Activated CD4-positive, alpha-beta T cell treated with anti-CD3 and anti-CD28 coated beads, Interleukin-2, amount 10 ng/mL, durations not matched to agents 7 days and 5 days (primary cell): ENCODE results near the gene EEF1AKMT3. TPM values are rescaled to one million over a fixed set of nuclear protein-coding genes. Genes with fewer than 3 reads are reported as not detected.

Experiments used
- CTCF ChIA-PET: fragments of 350-600 bp; sonication (Branson Sonifier 250); formaldehyde crosslinking; loops from one replicate; lab custom pipeline; 2021; ENCODE audit warnings: antibody characterized with exemption; lab: Charles Lee
- POLR2A ChIA-PET: fragments of 350-600 bp; sonication (Branson Sonifier 250); formaldehyde crosslinking; loops from one replicate; lab custom pipeline; 2021; ENCODE audit warnings: antibody characterized with exemption; lab: Charles Lee
- DNase-seq: peaks from one replicate; pipeline ENCODE4 v3.0.0-alpha.2; 2020
- H3K27ac Mint-ChIP-seq: one replicate; pipeline ENCODE4 v1.8.0; 2021; ENCODE audit warnings: mild to moderate bottlenecking, moderate library complexity, mixed read lengths
- H3K27me3 Mint-ChIP-seq: one replicate; pipeline ENCODE4 v1.8.0; 2021; ENCODE audit warnings: mixed read lengths
- H3K36me3 Mint-ChIP-seq: one replicate; pipeline ENCODE4 v1.8.0; 2021; ENCODE audit warnings: low read depth, mixed read lengths
- H3K4me1 Mint-ChIP-seq: one replicate; pipeline ENCODE4 v1.8.0; 2021; ENCODE audit warnings: mixed read lengths
- H3K4me3 Mint-ChIP-seq: one replicate; pipeline ENCODE4 v1.8.0; 2021; ENCODE audit warnings: mild to moderate bottlenecking, moderate library complexity, mixed read lengths
- H3K9me3 Mint-ChIP-seq: one replicate; pipeline ENCODE4 v1.8.0; 2021; ENCODE audit warnings: mixed read lengths
- total RNA-seq, 2 experiments: library from RNA; stranded (reverse); gene quantifications; one replicate each; pipeline ENCODE4 v1.2.3, GENCODE V29; 2021

The EEF1AKMT3 gene
- total RNA-seq, 2 experiments from 2014 or later: 2.8 to 3.0 TPM

DNA sequence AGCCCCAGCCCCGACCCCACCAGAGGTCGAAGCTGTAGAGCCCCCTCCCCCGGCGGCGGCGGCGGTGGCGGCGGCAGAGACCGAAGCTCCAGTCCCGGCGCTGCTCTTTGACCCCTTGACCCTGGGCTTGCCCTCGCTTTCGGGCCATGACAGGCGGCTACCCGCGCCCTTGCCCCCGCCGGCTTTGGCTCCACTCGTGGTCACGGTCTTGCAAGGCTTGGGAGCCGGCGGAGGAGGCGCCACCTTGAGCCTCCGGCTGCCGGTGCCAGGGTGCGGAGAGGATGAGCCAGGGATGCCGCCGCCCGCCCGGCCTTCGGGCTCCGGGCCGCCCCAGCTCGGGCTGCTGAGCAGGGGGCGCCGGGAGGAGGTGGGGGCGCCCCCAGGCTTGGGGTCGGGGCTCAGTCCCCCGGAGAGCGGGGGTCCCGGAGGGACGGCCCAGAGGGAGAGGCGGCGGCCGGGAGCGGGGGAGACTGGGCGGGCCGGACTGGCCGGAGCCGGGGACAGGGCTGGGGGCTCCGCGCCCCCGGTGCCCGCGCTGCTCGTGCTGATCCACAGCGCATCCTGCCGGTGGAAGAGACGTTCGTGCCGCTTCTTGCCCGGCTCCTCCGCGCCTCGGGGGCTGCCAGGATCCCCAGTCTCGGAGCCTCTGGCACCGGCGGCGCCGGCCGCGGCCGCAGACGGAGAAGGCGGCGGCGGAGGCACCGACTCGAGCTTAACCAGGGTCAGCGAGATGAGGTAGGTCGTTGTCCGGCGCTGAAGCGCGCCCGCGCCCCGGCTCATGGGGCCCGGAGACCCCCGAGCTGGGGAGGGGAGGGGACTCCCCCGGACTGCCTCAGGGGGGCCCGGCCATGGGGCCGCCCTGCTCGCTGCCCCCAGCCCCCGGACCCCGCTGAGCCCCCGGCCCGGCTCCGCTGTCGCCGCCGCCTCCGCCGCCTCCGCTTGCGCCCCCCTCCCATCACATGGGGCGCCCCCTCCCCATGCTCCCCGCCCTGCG is 34.6 kb upstream of the EEF1AKMT3 start:
- no peaks in the 10 kb centered on the region for H3K9me3 Mint-ChIP-seq
- no peaks in the 10 kb centered on the region for H3K27me3 Mint-ChIP-seq
- no peak overlapping the region for H3K27ac Mint-ChIP-seq
- H3K4me1 Mint-ChIP-seq: peaks cover 33% of the 10 kb centered on the region
- peaks cover 47% of the 10 kb centered on the region for H3K36me3 Mint-ChIP-seq
- H3K4me3 Mint-ChIP-seq: no peak overlapping the region
- no peak for DNase-seq
- ChIA-PET POLR2A (no interaction called here), CTCF (no interaction called here)

DNA sequence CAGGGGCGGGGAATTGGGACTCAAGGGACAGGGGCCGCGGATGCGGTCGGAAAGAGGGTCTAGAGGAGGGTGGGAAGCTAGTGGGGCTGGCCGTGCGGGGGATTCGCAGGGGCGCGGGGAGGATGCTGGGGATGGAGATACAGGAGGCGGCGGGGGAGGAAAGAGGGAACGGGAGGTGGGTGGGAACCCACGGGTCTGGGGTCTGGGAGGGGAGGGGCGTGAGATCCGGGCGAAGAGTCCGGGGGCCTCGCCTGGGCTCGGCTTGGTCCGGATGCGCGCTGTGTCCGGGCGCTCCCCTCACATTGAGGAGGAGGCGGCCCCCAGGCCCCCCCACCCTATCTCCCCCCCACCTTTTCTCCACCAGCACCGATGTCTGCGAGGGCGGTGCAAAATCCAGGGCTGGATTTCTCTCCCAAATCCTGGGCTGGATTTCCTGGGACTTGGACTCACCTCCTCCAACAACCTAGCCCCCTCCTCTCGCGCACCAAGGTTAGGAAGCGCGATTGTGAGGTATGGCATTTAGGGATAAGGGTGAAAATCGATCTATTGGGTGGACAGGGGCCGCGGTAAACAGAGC is 33.7 kb upstream of the EEF1AKMT3 start, which contains the start of gene AGAP2:
AGAP2 (minus strand) TSS at position 82 of the 577 bp plus-strand sequence. CDS start 496 bp downstream, outside the sequence.
- H3K9me3 Mint-ChIP-seq: no peaks in the 10 kb centered on the region
- peak within 1 kb of the TSS; percentile 65 for H3K4me3 Mint-ChIP-seq
- H3K27ac Mint-ChIP-seq: peak within 1 kb of the TSS; percentile 78
- no peaks in the 10 kb centered on the region for H3K27me3 Mint-ChIP-seq
- no peak for DNase-seq
- CTCF ChIA-PET: no interaction called here
- POLR2A ChIA-PET: no interaction called here
- peaks cover 40% of the 10 kb centered on the region for H3K36me3 Mint-ChIP-seq
- H3K4me1 Mint-ChIP-seq: peaks cover 38% of the 10 kb centered on the region

DNA sequence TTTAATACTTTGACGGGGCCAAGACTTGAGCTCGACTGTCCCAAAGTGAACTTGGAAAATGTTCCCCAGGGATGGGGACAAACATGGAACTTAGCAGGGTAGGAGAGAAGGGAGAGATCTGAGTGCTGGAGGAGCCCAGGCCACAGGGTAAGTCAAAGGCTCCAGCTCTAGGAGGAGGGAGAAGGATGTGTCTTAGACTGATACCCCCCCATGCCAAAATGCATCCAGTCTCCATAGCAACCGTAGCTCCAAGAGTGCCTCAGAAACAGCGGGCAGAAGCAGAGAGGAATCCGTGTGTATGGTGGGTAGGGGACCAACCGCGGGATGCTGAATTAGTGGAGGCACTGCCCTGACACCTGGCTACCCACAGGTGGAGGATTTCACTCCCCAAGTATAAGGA is 33.0 kb upstream of the EEF1AKMT3 start:
- H3K36me3 Mint-ChIP-seq: peaks cover 35% of the 10 kb centered on the region
- H3K9me3 Mint-ChIP-seq: no peaks in the 10 kb centered on the region
- H3K27me3 Mint-ChIP-seq: no peaks in the 10 kb centered on the region
- H3K27ac Mint-ChIP-seq: peak overlapping the region; percentile 78
- peak overlapping the region; percentile 65 for H3K4me3 Mint-ChIP-seq
- DNase-seq: no peak
- ChIA-PET CTCF (no interaction called here), POLR2A (no interaction called here)
- H3K4me1 Mint-ChIP-seq: peaks cover 44% of the 10 kb centered on the region

DNA sequence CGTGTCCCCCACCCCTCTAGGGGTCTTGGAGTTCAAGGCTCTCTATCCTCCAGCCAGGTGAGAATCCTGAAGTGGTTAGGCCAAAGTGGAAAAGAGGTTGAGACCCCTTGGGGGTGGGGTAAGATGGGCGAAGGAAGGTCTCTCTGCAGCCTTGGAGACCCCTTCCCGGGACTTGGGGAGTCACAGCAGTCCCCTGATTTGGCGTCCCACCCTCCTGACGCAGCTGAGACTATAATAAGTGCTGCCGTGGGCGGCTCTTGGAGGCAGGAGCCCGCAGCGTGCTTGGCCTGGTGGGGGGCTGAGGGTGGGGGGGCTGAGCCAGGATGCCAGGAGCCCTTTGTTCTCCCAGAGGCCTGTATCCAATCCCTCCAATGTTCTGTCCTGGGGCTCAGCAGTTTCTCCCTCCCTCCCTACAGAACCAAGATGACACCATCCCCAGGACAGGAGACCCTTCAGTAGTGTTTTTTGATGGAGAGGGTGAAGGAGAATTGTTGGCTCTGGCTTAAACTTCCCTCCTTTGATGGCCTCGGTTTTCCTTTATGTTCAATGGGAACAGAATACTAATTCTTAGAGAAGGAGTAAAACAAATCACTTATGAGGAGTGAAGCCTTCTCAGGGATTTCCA is 32.4 kb upstream of the EEF1AKMT3 start:
- peak overlapping the region; percentile 85 for H3K27ac Mint-ChIP-seq
- no peak for DNase-seq
- ChIA-PET CTCF (interaction anchor here (2.7 kb wide), 1 partner anchor 156 kb away, joined by 12 read pairs; no protein-coding TSS in a partner anchor), POLR2A (no interaction called here)
- H3K27me3 Mint-ChIP-seq: no peaks in the 10 kb centered on the region
- peaks cover 50% of the 10 kb centered on the region for H3K4me1 Mint-ChIP-seq
- no peaks in the 10 kb centered on the region for H3K9me3 Mint-ChIP-seq
- H3K36me3 Mint-ChIP-seq: peaks cover 29% of the 10 kb centered on the region
- peak overlapping the region; percentile 84 for H3K4me3 Mint-ChIP-seq

DNA sequence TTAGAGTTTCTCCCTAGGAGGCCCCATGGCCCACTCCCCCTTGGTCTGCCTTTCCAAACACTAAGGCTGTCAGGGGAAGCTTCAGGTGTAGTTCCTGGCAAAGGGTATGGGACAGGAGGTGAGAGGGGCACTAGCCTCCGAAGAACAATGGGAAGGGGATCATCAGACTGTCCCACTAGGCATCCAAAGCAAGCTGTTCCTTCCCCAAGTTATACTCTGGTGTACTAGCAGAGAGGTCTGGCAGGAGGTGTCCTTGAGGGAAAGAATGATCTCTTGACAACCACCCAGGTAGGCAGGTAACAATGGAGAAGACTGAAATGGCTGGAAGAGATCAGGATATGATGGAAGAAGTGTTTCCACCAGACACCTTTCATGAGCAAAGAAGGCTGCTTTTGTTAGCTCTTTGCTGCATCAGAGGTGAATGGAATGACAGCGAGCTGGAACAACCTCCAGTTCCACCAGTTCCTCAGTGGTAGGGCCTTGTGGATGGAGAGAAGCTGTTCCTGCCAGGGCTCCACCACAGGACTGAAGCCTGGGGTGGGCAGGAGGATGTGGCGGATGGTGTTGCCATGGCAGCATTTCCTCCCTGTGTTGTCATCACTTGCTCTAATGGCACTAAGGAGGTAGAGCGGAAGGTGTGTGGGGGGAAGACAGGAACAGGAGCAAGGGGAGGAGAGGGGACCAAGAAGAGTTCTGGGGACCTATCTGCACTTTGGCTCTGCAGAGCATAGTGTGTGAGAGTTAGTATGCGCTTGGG is 31.6 kb upstream of the EEF1AKMT3 start:
- Mint-ChIP-seq H3K9me3 (no peaks in the 10 kb centered on the region), H3K27ac (peak overlapping the region; percentile 85), H3K27me3 (no peaks in the 10 kb centered on the region), H3K36me3 (peaks cover 26% of the 10 kb centered on the region), H3K4me1 (peaks cover 57% of the 10 kb centered on the region), H3K4me3 (peak overlapping the region; percentile 84)
- DNase-seq: peak; percentile 91
- ChIA-PET CTCF (interaction anchor here (0.9 to 2.7 kb wide), 11 partner anchors 8 to 282 kb away, joined by 3 to 12 read pairs (median 3); no protein-coding TSS in a partner anchor), POLR2A (interaction anchor here (0.8 to 1.0 kb wide), 2 partner anchors 47 to 157 kb away, joined by 4 to 5 read pairs; partner anchors contain the start of gene OS9)

DNA sequence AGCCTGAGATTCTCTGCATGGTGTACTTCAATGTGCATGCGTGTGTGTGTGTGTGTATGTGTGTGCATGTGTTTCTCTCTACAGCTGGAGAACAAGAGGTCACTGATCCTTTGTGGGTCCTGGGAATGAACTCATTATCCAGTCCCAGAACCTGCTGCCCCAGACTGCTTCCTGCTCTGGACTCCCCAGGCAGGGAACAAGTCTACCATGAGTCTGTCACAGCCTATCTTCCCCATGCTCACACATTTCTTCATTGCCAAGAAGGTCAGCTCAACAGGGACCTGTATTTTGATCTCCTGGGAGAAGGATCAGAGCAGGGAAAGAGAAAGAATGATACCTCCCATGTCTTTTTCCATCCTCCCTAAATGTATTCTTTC is 31.0 kb upstream of the EEF1AKMT3 start:
- CTCF ChIA-PET: interaction anchor here (0.7 to 2.7 kb wide), 12 partner anchors 9 to 1983 kb away, joined by 3 to 12 read pairs (median 3); no protein-coding TSS in a partner anchor
- Mint-ChIP-seq H3K9me3 (no peaks in the 10 kb centered on the region), H3K27ac (peak overlapping the region; percentile 85), H3K4me1 (peaks cover 62% of the 10 kb centered on the region), H3K27me3 (no peaks in the 10 kb centered on the region), H3K36me3 (peaks cover 30% of the 10 kb centered on the region), H3K4me3 (peak overlapping the region; percentile 84)
- no peak for DNase-seq
- POLR2A ChIA-PET: interaction anchor here (0.8 to 1.0 kb wide), 2 partner anchors 47 to 158 kb away, joined by 4 to 5 read pairs; partner anchors contain the start of gene OS9

DNA sequence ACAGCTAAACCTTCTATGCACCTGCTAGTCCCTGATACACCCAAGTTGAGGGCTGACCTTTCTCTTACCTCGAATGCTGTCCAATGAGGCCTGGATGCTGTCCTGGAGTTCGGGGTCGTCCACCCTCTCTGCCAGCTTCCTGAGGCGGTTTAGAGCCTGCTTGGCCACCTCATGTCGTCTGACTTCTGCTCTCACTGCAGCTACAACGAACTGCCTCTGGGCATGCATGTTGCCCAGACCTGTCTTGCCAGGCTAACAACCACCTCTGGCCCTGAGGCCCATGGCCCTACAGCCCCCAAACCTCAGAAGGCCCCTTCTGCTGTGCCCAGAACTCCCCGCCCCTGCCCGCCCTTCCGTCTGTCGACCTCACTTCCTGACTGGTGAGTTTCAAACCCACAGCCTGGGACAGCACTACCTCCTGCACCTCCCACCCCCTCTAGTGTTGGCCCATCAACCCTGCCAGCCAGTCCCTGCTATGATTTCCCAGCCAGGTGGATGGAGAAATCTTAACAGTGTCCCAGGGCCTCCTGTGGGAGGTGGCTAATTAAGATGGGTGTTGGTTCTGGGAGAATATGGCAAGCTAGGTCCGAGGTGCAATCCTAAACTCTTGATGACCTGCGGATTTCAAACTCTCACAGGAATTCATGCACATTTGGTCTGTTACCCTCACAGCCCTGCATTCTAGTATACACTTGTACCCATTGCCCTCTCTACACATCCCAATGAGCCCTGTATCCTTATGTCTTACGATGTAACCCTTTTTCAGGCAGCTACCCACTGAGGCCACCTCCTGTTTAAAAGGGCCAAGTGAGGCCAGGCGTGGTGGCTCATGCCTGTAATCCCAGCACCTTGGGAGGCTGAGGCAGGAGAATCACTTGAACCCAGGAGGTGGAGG is 30.3 kb upstream of the EEF1AKMT3 start:
- CTCF ChIA-PET: interaction anchor here (0.7 to 2.7 kb wide), 12 partner anchors 8 to 1984 kb away, joined by 3 to 12 read pairs (median 3); no protein-coding TSS in a partner anchor
- peak overlapping the region; percentile 85 for H3K27ac Mint-ChIP-seq

DNA sequence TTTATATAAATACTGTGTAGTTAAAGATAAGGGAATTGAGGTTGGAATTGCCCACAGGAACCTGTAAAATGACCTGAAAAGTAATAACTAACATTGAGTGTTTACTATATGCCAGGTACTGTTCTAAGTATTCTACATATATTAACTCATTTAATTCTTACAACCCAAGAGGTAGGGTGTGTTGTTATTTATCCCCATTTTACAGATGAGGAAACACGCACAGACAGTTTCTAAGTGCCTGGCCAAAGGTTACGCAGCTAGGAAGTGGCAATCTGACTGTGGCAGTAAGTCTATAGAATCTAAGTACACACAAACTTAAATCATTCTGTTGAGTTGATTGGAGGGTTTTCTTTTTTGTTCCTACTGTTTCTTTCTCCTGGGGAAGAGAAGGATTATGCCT is 28.6 kb upstream of the EEF1AKMT3 start:
- Mint-ChIP-seq H3K9me3 (no peaks in the 10 kb centered on the region), H3K27ac (peak overlapping the region; percentile 92), H3K27me3 (no peaks in the 10 kb centered on the region), H3K36me3 (peaks cover 42% of the 10 kb centered on the region), H3K4me3 (peak overlapping the region; percentile 81), H3K4me1 (peaks cover 64% of the 10 kb centered on the region)
- DNase-seq: no peak
- ChIA-PET CTCF (interaction anchor here (0.5 to 2.2 kb wide), 2 partner anchors 160 to 452 kb away, joined by 4 read pairs; no protein-coding TSS in a partner anchor), POLR2A (no interaction called here)

More for the DNA sequence above, 30.3 kb upstream of the EEF1AKMT3 start:
- no peaks in the 10 kb centered on the region for H3K9me3 Mint-ChIP-seq
- DNase-seq: peak; percentile 90
- POLR2A ChIA-PET: interaction anchor here (0.8 to 1.0 kb wide), 2 partner anchors 48 to 159 kb away, joined by 4 to 5 read pairs; partner anchors contain the start of gene OS9
- peaks cover 30% of the 10 kb centered on the region for H3K36me3 Mint-ChIP-seq
- H3K4me3 Mint-ChIP-seq: peak overlapping the region; percentile 84
- H3K4me1 Mint-ChIP-seq: peaks cover 61% of the 10 kb centered on the region
- no peaks in the 10 kb centered on the region for H3K27me3 Mint-ChIP-seq

DNA sequence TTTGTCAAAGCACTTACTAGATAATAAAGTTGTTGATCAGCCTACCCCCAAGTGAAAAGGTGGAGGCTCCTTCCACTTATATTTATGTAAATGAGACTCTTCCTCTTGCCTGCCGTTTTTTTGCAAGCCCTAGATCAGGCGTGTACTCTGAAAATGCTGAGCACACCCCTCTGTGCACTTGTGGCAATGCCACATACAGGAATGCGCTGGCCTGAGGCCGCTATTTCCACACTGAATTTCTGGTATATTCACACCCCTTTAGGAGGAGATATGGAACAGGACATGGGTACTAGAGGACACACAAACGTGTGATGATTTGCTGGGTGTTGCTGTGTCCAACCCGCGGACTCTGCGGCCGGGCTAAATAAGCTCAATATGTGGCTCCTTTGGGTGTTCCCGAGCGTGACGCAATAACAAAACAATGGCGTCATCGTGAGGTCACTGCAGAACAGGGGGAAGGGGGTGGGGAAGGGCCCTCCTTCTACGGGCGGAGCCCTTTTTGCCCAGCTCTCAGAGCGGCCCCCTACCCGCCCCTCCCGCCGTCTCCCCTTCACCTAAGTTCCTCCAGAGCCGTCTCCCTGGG is 28.1 kb upstream of the EEF1AKMT3 start:
- Mint-ChIP-seq H3K4me1 (peaks cover 64% of the 10 kb centered on the region), H3K27me3 (no peaks in the 10 kb centered on the region), H3K4me3 (peak overlapping the region; percentile 81), H3K9me3 (no peaks in the 10 kb centered on the region), H3K36me3 (peaks cover 42% of the 10 kb centered on the region), H3K27ac (peak overlapping the region; percentile 92)
- DNase-seq: peak; percentile 82
- ChIA-PET CTCF (interaction anchor here (0.5 to 2.2 kb wide), 5 partner anchors 10 to 452 kb away, joined by 3 to 6 read pairs (median 4); no protein-coding TSS in a partner anchor), POLR2A (no interaction called here)

DNA sequence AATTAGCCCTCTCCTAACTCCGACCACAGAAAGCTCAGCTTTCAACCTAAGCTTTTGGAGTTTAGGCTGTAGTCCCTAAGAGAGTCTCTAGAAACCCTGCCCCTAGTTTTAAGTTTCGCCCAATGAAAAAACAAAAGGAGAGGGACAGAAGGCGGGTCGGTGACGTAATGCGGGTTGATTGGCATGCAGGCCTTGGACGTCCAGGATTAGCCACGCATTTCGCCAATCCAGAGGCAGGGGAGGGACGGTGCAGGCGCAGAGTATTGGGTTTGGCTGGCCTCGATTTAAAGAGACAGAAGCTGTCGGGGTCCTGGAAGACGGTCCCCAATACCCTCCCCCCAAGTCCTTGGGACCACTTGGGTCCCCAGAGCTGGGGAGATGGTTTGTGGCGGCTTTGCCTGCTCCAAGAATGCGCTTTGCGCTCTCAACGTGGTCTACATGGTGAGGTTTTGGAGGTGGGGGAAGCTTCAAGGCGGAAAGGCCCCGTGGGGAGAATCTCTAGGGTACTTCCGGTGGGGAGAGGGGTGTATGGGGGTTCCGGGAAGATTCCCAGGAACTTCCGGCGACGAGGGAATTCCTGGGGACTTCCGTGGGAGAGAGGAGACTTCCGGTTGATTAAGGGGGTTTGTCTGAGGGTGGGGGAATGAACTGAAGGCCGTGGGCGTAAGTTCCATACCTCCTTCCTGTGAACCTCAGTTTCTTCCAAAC is 27.5 kb upstream of the EEF1AKMT3 start, which contains the start of gene TSPAN31:
TSPAN31 (plus strand) TSS at position 263 of the 708 bp plus-strand sequence; CDS start at position 379, 116 bp downstream.
- Mint-ChIP-seq H3K4me3 (peak within 1 kb of the TSS; percentile 81), H3K27me3 (no peaks in the 10 kb centered on the region), H3K4me1 (peaks cover 58% of the 10 kb centered on the region), H3K9me3 (no peaks in the 10 kb centered on the region), H3K36me3 (peaks cover 40% of the 10 kb centered on the region), H3K27ac (peak within 1 kb of the TSS; percentile 92)
- DNase-seq: peak; percentile 98
- ChIA-PET CTCF (interaction anchor here (0.5 to 2.2 kb wide), 6 partner anchors 10 to 1269 kb away, joined by 3 to 6 read pairs (median 4); no protein-coding TSS in a partner anchor), POLR2A (no interaction called here)
